ENCODE data around the gene PPP3CA. TPM values are rescaled to one million over a fixed set of nuclear protein-coding genes. Genes with fewer than 3 reads are reported as not detected.

The PPP3CA gene
- total and polyA plus RNA-seq, 2 experiments from 2014 or later: 42.3 to 42.8 TPM

DNA sequence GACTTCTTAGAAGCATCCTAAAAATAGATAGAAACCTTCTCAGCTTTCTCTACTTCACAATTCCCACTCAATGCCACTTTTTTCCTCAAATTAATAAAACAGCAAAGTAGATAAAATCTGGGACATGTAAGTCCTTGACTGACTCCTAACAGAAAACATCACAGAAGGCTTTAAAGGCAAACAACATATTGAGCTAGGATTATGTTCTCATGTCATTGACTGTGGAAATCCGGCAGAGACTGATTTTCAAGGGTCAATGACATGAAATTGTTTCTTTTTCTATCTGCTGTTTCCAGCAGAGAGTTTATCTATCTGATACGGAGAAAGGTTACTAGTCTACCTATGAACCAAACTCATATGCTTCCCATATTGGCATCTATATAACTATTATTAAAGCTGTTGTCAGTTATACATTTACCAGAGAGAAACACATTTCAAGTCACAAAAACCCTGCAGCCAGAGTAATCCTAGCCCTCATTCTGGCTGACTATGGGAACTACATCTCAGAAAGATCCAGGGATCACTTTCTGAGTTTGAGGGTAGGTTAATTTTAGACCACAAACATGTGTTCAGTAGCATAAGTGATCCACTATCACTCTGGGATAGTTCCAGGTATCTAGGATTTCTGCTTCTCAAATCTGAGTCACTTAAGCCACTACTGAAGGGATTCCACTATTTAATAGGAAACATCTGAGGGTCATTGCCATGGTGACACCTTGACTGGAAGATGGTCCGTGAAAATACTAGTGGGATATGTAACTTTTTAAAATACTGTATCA, 147.6 kb downstream of the PPP3CA start:
- in situ Hi-C loops (cut with MboI): no loop called here
- H3K9ac ChIP-seq: peak overlapping the region; percentile 62
- no peak for TF ChIP-seq EZH2phosphoT487 (IDR thresholded peaks at IDR 0.05; ENCODE audit: insufficient read depth, low read depth)
- H4K20me1 ChIP-seq (ENCODE audit: insufficient read depth): 0 out of 2 replicates have a peak, but pooled peaks cover 6% of the 10 kb centered on the region
- WGBS, 2 experiments (ENCODE audit: low coverage in 1 of 2, low lambda C conversion rate in 2 of 2, missing lambda C conversion rate in 2 of 2): 65 to 70% methylated on average over 3 of the region's 3 CpGs
- H3K9me2 ChIP-seq (ENCODE audit: insufficient read depth): no peaks in the 10 kb centered on the region
- no peak overlapping the region for H2AFZ ChIP-seq
- no peaks in the 10 kb centered on the region for H3K27me3 ChIP-seq (replicated peaks; ENCODE audit: insufficient read depth)
- DNase-seq: peak; percentile 63
- H3K4me3 ChIP-seq: peak overlapping the region; percentile 58
- H3F3A ChIP-seq (ENCODE audit: insufficient read depth): peaks cover 22% of the 10 kb centered on the region
- H3K27ac ChIP-seq: peak overlapping the region; percentile 82
- H3K9me3 ChIP-seq (ENCODE audit: low read depth): no peaks in the 10 kb centered on the region
- H3K36me3 ChIP-seq (ENCODE audit: low read depth): no peaks in the 10 kb centered on the region
- peaks cover 88% of the 10 kb centered on the region for H3K79me2 ChIP-seq (ENCODE audit: insufficient read depth)
- peak overlapping the region; percentile 70 for H3K4me2 ChIP-seq (ENCODE audit: unreplicated experiment)
- H3K4me1 ChIP-seq (ENCODE audit: insufficient read depth): peaks cover 12% of the 10 kb centered on the region

DNA sequence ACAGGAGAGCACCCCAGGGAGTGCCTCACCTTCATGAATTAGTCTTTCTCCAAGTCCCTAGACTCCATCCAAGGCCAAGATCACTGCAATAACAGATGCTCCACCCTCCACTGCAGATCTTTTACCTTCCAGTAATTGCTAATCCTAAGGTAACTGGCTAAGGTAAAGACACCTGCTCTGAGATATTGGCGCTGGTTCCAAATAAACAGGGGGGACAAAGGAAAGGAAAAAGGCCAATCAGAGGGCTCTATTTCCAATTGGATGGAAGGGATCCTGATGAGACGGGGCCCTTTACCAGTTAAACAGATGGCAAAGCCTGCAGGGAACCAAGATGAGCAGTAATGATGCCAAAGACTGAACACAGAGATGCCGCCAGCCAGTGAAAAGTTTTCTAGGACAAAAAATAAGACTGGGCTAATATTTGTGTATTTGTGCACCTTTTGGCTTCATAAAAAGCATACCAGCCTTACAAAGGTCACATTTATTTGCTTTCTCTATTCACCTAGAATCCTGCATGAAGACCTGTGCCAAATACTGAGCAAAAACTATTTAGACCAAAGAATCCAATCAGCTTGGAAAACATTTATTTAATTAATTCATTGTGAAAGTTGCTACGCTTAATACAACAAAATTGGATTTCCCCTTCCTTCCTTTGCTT, 148.5 kb downstream of the PPP3CA start:
- TF ChIP-seq EZH2 (IDR thresholded peaks at IDR 0.05; ENCODE audit: insufficient read depth, poor library complexity, severe bottlenecking): no peak
- no peak for TF ChIP-seq EZH2phosphoT487 (IDR thresholded peaks at IDR 0.05; ENCODE audit: insufficient read depth, low read depth)
- Histone ChIP-seq H3F3A (ENCODE audit: insufficient read depth) (peaks cover 22% of the 10 kb centered on the region), H3K4me2 (ENCODE audit: unreplicated experiment) (no peak overlapping the region), H3K36me3 (ENCODE audit: low read depth) (no peaks in the 10 kb centered on the region), H3K4me1 (ENCODE audit: insufficient read depth) (peaks cover 12% of the 10 kb centered on the region), H3K9ac (no peak overlapping the region), H3K27me3 (replicated peaks; ENCODE audit: insufficient read depth) (no peaks in the 10 kb centered on the region), H4K20me1 (ENCODE audit: insufficient read depth) (0 out of 2 replicates have a peak, but pooled peaks cover 6% of the 10 kb centered on the region), H3K9me2 (ENCODE audit: insufficient read depth) (no peaks in the 10 kb centered on the region), H3K9me3 (ENCODE audit: low read depth) (no peaks in the 10 kb centered on the region), H3K27ac (no peak overlapping the region), H2AFZ (no peak overlapping the region), H3K79me2 (ENCODE audit: insufficient read depth) (peaks cover 89% of the 10 kb centered on the region), H3K4me3 (no peak overlapping the region)
- in situ Hi-C loops (cut with MboI): no loop called here
- no peak for DNase-seq
- 82 to 87% methylated on average over 4 of the region's 4 CpGs for WGBS, 2 experiments (ENCODE audit: low coverage in 1 of 2, low lambda C conversion rate in 2 of 2, missing lambda C conversion rate in 2 of 2)

DNA sequence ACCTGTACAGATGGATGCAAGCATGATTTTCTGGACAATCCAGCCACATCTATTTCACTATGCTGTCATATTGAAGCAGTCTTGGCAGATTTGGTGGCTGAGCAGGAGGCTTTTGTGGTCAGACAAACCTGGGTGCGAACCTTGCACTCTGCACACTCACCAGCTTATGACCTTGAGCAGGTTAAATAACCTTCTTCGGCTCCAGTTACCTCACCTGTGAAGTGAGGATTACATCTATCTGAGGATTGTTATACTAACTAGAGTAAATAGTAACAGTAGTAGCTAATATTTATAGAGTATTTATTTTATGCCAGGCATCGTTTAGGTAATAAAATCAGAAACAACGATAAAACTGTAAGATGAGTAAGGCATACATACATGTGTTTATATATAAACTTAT, 150.0 kb downstream of the PPP3CA start:
- in situ Hi-C loops (cut with MboI): no loop called here
- Histone ChIP-seq H3K4me1 (ENCODE audit: insufficient read depth) (peaks cover 12% of the 10 kb centered on the region), H3K27me3 (replicated peaks; ENCODE audit: insufficient read depth) (no peaks in the 10 kb centered on the region), H3K9me2 (ENCODE audit: insufficient read depth) (no peaks in the 10 kb centered on the region), H3K27ac (no peak overlapping the region), H4K20me1 (ENCODE audit: insufficient read depth) (0 out of 2 replicates have a peak, but pooled peaks cover 6% of the 10 kb centered on the region), H3K4me3 (no peak overlapping the region), H3K36me3 (ENCODE audit: low read depth) (no peaks in the 10 kb centered on the region), H3K4me2 (ENCODE audit: unreplicated experiment) (no peak overlapping the region), H3F3A (ENCODE audit: insufficient read depth) (peaks cover 22% of the 10 kb centered on the region), H3K9ac (no peak overlapping the region), H3K9me3 (ENCODE audit: low read depth) (no peaks in the 10 kb centered on the region), H3K79me2 (ENCODE audit: insufficient read depth) (peaks cover 88% of the 10 kb centered on the region), H2AFZ (no peak overlapping the region)
- 94 to 99% methylated on average over 4 of the region's 4 CpGs for WGBS, 2 experiments (ENCODE audit: low coverage in 1 of 2, low lambda C conversion rate in 2 of 2, missing lambda C conversion rate in 2 of 2)
- TF ChIP-seq EZH2 (IDR thresholded peaks at IDR 0.05; ENCODE audit: insufficient read depth, poor library complexity, severe bottlenecking) (no peak), EZH2phosphoT487 (IDR thresholded peaks at IDR 0.05; ENCODE audit: insufficient read depth, low read depth) (no peak)
- DNase-seq: no peak

DNA sequence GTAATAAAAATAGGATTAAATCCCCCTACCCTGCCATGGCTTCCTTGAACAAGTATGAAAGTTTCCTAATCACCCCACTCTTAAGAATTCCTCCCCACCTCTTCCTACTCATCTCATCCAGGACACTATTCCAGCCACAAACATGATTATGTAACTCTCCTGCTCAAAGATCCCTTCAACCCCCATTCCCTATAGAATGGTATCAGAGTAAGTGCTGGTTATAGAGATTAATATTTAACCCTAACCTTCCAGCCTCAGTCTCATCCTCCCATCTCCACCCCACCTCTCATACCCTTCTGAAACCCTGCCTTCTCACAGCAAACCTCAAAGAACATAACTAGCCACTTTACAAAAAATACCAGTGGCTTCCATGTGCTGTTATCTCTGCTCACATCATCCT, 155.1 kb downstream of the PPP3CA start:
- no peak overlapping the region for H3K9ac ChIP-seq

More for the DNA sequence above, 155.1 kb downstream of the PPP3CA start:
- Histone ChIP-seq H3K9me2 (ENCODE audit: insufficient read depth) (no peaks in the 10 kb centered on the region), H4K20me1 (ENCODE audit: insufficient read depth) (no peaks in the 10 kb centered on the region), H3F3A (ENCODE audit: insufficient read depth) (peaks cover 8% of the 10 kb centered on the region), H3K36me3 (ENCODE audit: low read depth) (no peaks in the 10 kb centered on the region), H3K27ac (peak overlapping the region; percentile 35), H3K4me3 (no peak overlapping the region), H3K4me1 (ENCODE audit: insufficient read depth) (peaks cover 15% of the 10 kb centered on the region), H2AFZ (no peak overlapping the region), H3K79me2 (ENCODE audit: insufficient read depth) (peaks cover 86% of the 10 kb centered on the region), H3K9me3 (ENCODE audit: low read depth) (no peaks in the 10 kb centered on the region), H3K4me2 (ENCODE audit: unreplicated experiment) (peak overlapping the region; percentile 30), H3K27me3 (replicated peaks; ENCODE audit: insufficient read depth) (no peaks in the 10 kb centered on the region)
- TF ChIP-seq EZH2 (IDR thresholded peaks at IDR 0.05; ENCODE audit: insufficient read depth, poor library complexity, severe bottlenecking) (no peak), EZH2phosphoT487 (IDR thresholded peaks at IDR 0.05; ENCODE audit: insufficient read depth, low read depth) (no peak)
- in situ Hi-C loops (cut with MboI): no loop called here
- DNase-seq: no peak
